ENCODE results near the gene VPS37C.
"Not testable (repeated sequence)": the region's sequence is repeated elsewhere in the genome, so short reads cannot be mapped to it uniquely, and the experiment has no call there.

Gene VPS37C

GRCh38 chr11:61172356-61172755 lies 11.1 kb upstream of the VPS37C start:
- H3K27ac ChIP-seq: no peak overlapping the region
- TF ChIP-seq ZFX (IDR thresholded peaks at IDR 0.05; ENCODE audit: borderline replicate concordance) (no peak), CTCF (IDR thresholded peaks at IDR 0.05) (no peak)

DNA sequence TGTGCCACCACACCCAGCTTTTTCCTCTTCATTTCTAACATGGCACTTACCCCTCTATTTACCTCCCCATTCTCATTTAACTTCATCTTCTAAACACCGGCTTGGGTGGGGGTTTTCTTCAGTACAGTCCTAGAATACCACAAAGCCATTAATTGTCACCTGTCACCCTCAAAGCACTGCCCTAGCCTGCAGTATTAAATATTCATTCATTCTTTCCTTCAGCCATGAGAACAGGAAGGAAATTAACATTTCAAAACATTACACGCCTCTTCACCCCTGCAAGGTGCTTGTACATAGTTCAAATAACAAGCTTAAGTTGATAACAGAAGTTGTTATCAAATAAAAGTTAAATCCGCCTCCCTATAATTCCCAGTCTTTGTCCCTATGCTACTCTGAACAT lies 10.7 kb upstream of the VPS37C start:
- TF ChIP-seq CTCF (IDR thresholded peaks at IDR 0.05) (no peak), ZFX (IDR thresholded peaks at IDR 0.05; ENCODE audit: borderline replicate concordance) (no peak)
- H3K27ac ChIP-seq: no peak overlapping the region

- H3K27ac ChIP-seq: no peak overlapping the region
- TF ChIP-seq CTCF (IDR thresholded peaks at IDR 0.05) (no peak), ZFX (IDR thresholded peaks at IDR 0.05; ENCODE audit: borderline replicate concordance) (no peak)
Measured at GRCh38 chr11:61170566-61170965, 9.3 kb upstream of the VPS37C start.

- TF ChIP-seq ZFX (IDR thresholded peaks at IDR 0.05; ENCODE audit: borderline replicate concordance) (no peak), CTCF (IDR thresholded peaks at IDR 0.05) (no peak)
Measured at GRCh38 chr11:61168800-61169199, 7.6 kb upstream of the VPS37C start.

GRCh38 chr11:61168042-61168688 lies 6.9 kb upstream of the VPS37C start:
- TF ChIP-seq ZFX (IDR thresholded peaks at IDR 0.05; ENCODE audit: borderline replicate concordance) (no peak), CTCF (IDR thresholded peaks at IDR 0.05) (no peak)
- no peak overlapping the region for H3K27ac ChIP-seq

More at GRCh38 chr11:61168800-61169199, 7.6 kb upstream of the VPS37C start:
- H3K27ac ChIP-seq: no peak overlapping the region

DNA sequence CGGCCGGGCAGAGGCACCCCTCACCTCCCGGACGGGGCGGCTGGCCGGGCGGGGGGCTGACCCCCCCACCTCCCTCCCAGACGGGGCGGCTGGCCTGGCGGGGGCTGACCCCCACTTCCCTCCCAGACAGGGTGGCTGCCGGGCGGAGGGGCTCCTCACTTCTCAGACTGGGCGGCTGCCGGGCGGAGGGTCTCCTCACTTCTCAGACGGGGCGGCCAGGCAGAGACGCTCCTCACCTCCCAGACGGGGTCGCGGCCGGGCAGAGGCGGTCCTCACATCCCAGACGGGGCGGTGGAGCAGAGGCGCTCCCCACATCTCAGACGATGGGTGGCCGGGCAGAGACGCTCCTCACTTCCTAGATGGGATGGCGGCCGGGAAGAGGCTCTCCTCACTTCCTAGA lies 5.1 kb upstream of the VPS37C start:
- H3K27ac ChIP-seq: not testable (repeated sequence)

GRCh38 chr11:61165785-61166184 lies 4.6 kb upstream of the VPS37C start:
- H3K27ac ChIP-seq: not testable (repeated sequence)

- H3K27ac ChIP-seq: no peak overlapping the region
Measured at GRCh38 chr11:61164606-61165424, 3.6 kb upstream of the VPS37C start.

More at GRCh38 chr11:61164606-61165424, 3.6 kb upstream of the VPS37C start:
- TF ChIP-seq ZFX (IDR thresholded peaks at IDR 0.05; ENCODE audit: borderline replicate concordance) (no peak), CTCF (IDR thresholded peaks at IDR 0.05) (no peak)

Measured in 22Rv1 (cell line).